HG03159 (cell line): ENCODE data around the gene TSKS.
"Not testable (repeated sequence)": the region's sequence is repeated elsewhere in the genome, so short reads cannot be mapped to it uniquely, and the experiment has no call there.

Source experiments
- ATAC-seq: cut with Tn5 transposase; IDR thresholded peaks from one replicate; pipeline ENCODE4 v1.9.1; 2021; ENCODE audit warnings: mild to moderate bottlenecking, moderate library complexity; ENCODE audit not compliant: unreplicated experiment

The TSKS gene

GRCh38 chr19:49727217-49728030 lies 35.7 kb downstream of the TSKS start:
- no peak for ATAC-seq

- not testable (repeated sequence) for ATAC-seq
Observed at GRCh38 chr19:49719420-49719819, 43.7 kb downstream of the TSKS start.

- ATAC-seq, result no peak
Observed at GRCh38 chr19:49718991-49719390, 44.1 kb downstream of the TSKS start.

- ATAC-seq, result no peak
Observed at GRCh38 chr19:49718511-49718910, 44.6 kb downstream of the TSKS start.

- ATAC-seq, result no peak
Observed at GRCh38 chr19:49716154-49716553, 47.0 kb downstream of the TSKS start.

GRCh38 chr19:49713236-49713845 lies 49.8 kb downstream of the TSKS start:
- ATAC-seq, result no peak

GRCh38 chr19:49712397-49712859 lies 50.7 kb downstream of the TSKS start:
- no peak for ATAC-seq

GRCh38 chr19:49710372-49710951 lies 52.6 kb downstream of the TSKS start:
- no peak for ATAC-seq

GRCh38 chr19:49705919-49706318 lies 57.2 kb downstream of the TSKS start:
- no peak for ATAC-seq

GRCh38 chr19:49704888-49705642 lies 58.0 kb downstream of the TSKS start:
- no peak for ATAC-seq

GRCh38 chr19:49701271-49701786 lies 61.8 kb downstream of the TSKS start:
- no peak for ATAC-seq

GRCh38 chr19:49700563-49700962 lies 62.5 kb downstream of the TSKS start:
- no peak for ATAC-seq

GRCh38 chr19:49699364-49699763 lies 63.7 kb downstream of the TSKS start:
- ATAC-seq, result no peak

GRCh38 chr19:49696865-49697264 lies 66.2 kb downstream of the TSKS start:
- ATAC-seq, result no peak

- ATAC-seq, result no peak
Observed at GRCh38 chr19:49696115-49696514, 67.0 kb downstream of the TSKS start.

GRCh38 chr19:49692147-49692506 lies 71.0 kb downstream of the TSKS start:
- ATAC-seq, result no peak

GRCh38 chr19:49691243-49692146 lies 71.6 kb downstream of the TSKS start:
- ATAC-seq, result no peak

GRCh38 chr19:49690656-49691242 lies 72.4 kb downstream of the TSKS start, which contains the start of gene CPT1C:
Gene CPT1C, plus strand, starts transcription at chr19:49691116. Its CDS starts 1,137 bp downstream, at chr19:49692253.
- no peak for ATAC-seq

GRCh38 chr19:49690079-49690655 lies 72.9 kb downstream of the TSKS start:
- ATAC-seq, result no peak
